Progenitor cell of endocrine pancreas (in vitro differentiated cells): ENCODE measurements around the gene COBL. TPM values are rescaled to one million over a fixed set of nuclear protein-coding genes. Genes with fewer than 3 reads are reported as not detected.

Experiments used
- DNase-seq: peaks from one replicate; pipeline ENCODE4 v3.0.0; 2021; ENCODE audit warnings: low spot score; ENCODE audit not compliant: unreplicated experiment
- H3K27ac Mint-ChIP-seq: 2 replicates; pipeline ENCODE4 v1.8.0; 2021; ENCODE audit warnings: mild to moderate bottlenecking, moderate library complexity, mixed read lengths
- H3K27me3 Mint-ChIP-seq: 2 replicates; pipeline ENCODE4 v1.8.0; 2021; ENCODE audit warnings: mixed read lengths
- H3K36me3 Mint-ChIP-seq: 2 replicates; pipeline ENCODE4 v1.8.0; 2022; ENCODE audit warnings: mixed read lengths; ENCODE audit not compliant: insufficient read depth
- H3K4me1 Mint-ChIP-seq: 2 replicates; pipeline ENCODE4 v1.8.0; 2021; ENCODE audit warnings: low read depth, mixed read lengths
- H3K4me3 Mint-ChIP-seq: 2 replicates; pipeline ENCODE4 v1.8.0; 2021; ENCODE audit warnings: low read depth, mild to moderate bottlenecking, moderate library complexity, mixed read lengths
- H3K9me3 Mint-ChIP-seq: 2 replicates; pipeline ENCODE4 v1.8.0; 2021; ENCODE audit warnings: low read depth, mixed read lengths
- CTCF ChIP-seq: fragments of 200-600 bp; sonication (generic); IDR thresholded peaks from one replicate; pipeline ENCODE4 v1.5.0; 2021; ENCODE audit warnings: antibody characterized with exemption, mild to moderate bottlenecking; ENCODE audit not compliant: unreplicated experiment
- total RNA-seq: library from RNA; stranded (reverse); gene quantifications from 2 replicates; pipeline ENCODE4 v1.2.1, GENCODE V29; 2021

Gene COBL
- total RNA-seq, 1 donor from 2014 or later, result 21.3 TPM

- Mint-ChIP-seq H3K4me3 (no peak overlapping the region), H3K36me3 (peaks cover 7% of the 10 kb centered on the region)
- no peak for DNase-seq
Measured at GRCh38 chr7:51138123-51139085, 178.2 kb downstream of the COBL start.

GRCh38 chr7:51135576-51135975 lies 181.0 kb downstream of the COBL start:
- no peak overlapping the region for H3K4me3 Mint-ChIP-seq
- peaks cover 20% of the 10 kb centered on the region for H3K4me1 Mint-ChIP-seq
- peaks cover 16% of the 10 kb centered on the region for H3K36me3 Mint-ChIP-seq
- H3K27ac Mint-ChIP-seq, result no peak overlapping the region
- DNase-seq, result no peak
- no peak for TF ChIP-seq CTCF
- peaks cover 5% of the 10 kb centered on the region for H3K9me3 Mint-ChIP-seq
- H3K27me3 Mint-ChIP-seq, result no peaks in the 10 kb centered on the region

More at GRCh38 chr7:51138123-51139085, 178.2 kb downstream of the COBL start:
- Mint-ChIP-seq H3K27ac (no peak overlapping the region), H3K27me3 (peaks cover 6% of the 10 kb centered on the region), H3K9me3 (no peaks in the 10 kb centered on the region), H3K4me1 (peaks cover 24% of the 10 kb centered on the region)
- TF ChIP-seq CTCF, result no peak

- DNase-seq, result no peak
- peaks cover 2% of the 10 kb centered on the region for H3K27me3 Mint-ChIP-seq
- no peak overlapping the region for H3K4me3 Mint-ChIP-seq
- no peak overlapping the region for H3K27ac Mint-ChIP-seq
- H3K36me3 Mint-ChIP-seq, result peaks cover 16% of the 10 kb centered on the region
- H3K4me1 Mint-ChIP-seq, result peaks cover 9% of the 10 kb centered on the region
- peaks cover 5% of the 10 kb centered on the region for H3K9me3 Mint-ChIP-seq
- TF ChIP-seq CTCF, result no peak
Measured at GRCh38 chr7:51134013-51134441, 182.6 kb downstream of the COBL start.

GRCh38 chr7:51132661-51133060 lies 183.9 kb downstream of the COBL start:
- no peak overlapping the region for H3K4me3 Mint-ChIP-seq
- no peak overlapping the region for H3K27ac Mint-ChIP-seq
- H3K4me1 Mint-ChIP-seq, result no peaks in the 10 kb centered on the region
- TF ChIP-seq CTCF, result no peak
- peaks cover 5% of the 10 kb centered on the region for H3K9me3 Mint-ChIP-seq
- no peak for DNase-seq
- H3K36me3 Mint-ChIP-seq, result peaks cover 16% of the 10 kb centered on the region
- peaks cover 2% of the 10 kb centered on the region for H3K27me3 Mint-ChIP-seq

GRCh38 chr7:51129527-51130472 lies 186.8 kb downstream of the COBL start:
- Mint-ChIP-seq H3K36me3 (peaks cover 13% of the 10 kb centered on the region), H3K27me3 (peaks cover 2% of the 10 kb centered on the region), H3K4me1 (no peaks in the 10 kb centered on the region), H3K27ac (no peak overlapping the region), H3K4me3 (no peak overlapping the region), H3K9me3 (peaks cover 5% of the 10 kb centered on the region)
- no peak for TF ChIP-seq CTCF
- DNase-seq, result no peak
